OCI-LY7 (cell line): ENCODE results near the gene VTI1A.

Experiments
- EZH2phosphoT487 ChIP-seq: fragments of 200-600 bp; sonication (generic); IDR thresholded peaks from 2 replicates; pipeline ENCODE4 v1.6.1; 2018; ENCODE audit warnings: low read depth, borderline replicate concordance, mild to moderate bottlenecking, mixed run types, antibody characterized with exemption, low read length, moderate library complexity, mixed read lengths
- TF ChIP-seq, protein P1 (sequence below): fragments of 200-600 bp; sonication (generic); conservative IDR thresholded peaks from 2 replicates; pipeline ENCODE4 v1.5.1; 2014; ENCODE audit warnings: mild to moderate bottlenecking, antibody characterized with exemption, low read length, moderate library complexity, mixed read lengths

GRCh38 chr10:112607506-112607905 is 160.5 kb downstream of the VTI1A start:
- TF ChIP-seq, protein P1, sequence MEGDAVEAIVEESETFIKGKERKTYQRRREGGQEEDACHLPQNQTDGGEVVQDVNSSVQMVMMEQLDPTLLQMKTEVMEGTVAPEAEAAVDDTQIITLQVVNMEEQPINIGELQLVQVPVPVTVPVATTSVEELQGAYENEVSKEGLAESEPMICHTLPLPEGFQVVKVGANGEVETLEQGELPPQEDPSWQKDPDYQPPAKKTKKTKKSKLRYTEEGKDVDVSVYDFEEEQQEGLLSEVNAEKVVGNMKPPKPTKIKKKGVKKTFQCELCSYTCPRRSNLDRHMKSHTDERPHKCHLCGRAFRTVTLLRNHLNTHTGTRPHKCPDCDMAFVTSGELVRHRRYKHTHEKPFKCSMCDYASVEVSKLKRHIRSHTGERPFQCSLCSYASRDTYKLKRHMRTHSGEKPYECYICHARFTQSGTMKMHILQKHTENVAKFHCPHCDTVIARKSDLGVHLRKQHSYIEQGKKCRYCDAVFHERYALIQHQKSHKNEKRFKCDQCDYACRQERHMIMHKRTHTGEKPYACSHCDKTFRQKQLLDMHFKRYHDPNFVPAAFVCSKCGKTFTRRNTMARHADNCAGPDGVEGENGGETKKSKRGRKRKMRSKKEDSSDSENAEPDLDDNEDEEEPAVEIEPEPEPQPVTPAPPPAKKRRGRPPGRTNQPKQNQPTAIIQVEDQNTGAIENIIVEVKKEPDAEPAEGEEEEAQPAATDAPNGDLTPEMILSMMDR = no peak
- TF ChIP-seq EZH2phosphoT487 = no peak
